Activated CD8-positive, alpha-beta memory T cell treated with anti-CD3 and anti-CD28 coated beads, Interleukin-2, amount 50 U/mL, for 1 hour (primary cell): Measurements from ENCODE around the gene GRAMD1B.

ENCODE experiments used
- DNase-seq: peaks from one replicate; pipeline ENCODE4 v3.0.0-alpha.2; 2020; ENCODE audit errors: extremely low read depth

GRAMD1B gene

DNA sequence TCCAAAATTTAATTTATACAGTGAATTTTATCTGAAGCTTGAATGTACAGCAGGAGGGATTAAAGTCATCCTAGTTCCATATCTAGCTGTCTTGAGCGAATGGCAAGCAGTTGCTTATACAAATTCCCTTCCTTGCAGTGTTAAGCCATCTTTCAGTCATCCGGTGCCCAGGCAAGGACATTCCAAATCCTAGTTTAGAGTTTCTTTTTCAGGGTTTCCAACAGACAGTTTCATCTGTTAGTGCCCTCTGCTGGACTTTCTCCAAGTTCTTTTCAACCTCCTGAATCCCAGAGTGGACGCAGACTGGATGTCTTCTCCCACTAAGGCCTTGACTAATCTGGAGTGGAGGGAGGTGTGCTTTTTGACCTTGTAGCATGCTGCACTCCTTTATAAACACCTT lies 45.4 kb downstream of the GRAMD1B start:
- DNase-seq = no peak

DNA sequence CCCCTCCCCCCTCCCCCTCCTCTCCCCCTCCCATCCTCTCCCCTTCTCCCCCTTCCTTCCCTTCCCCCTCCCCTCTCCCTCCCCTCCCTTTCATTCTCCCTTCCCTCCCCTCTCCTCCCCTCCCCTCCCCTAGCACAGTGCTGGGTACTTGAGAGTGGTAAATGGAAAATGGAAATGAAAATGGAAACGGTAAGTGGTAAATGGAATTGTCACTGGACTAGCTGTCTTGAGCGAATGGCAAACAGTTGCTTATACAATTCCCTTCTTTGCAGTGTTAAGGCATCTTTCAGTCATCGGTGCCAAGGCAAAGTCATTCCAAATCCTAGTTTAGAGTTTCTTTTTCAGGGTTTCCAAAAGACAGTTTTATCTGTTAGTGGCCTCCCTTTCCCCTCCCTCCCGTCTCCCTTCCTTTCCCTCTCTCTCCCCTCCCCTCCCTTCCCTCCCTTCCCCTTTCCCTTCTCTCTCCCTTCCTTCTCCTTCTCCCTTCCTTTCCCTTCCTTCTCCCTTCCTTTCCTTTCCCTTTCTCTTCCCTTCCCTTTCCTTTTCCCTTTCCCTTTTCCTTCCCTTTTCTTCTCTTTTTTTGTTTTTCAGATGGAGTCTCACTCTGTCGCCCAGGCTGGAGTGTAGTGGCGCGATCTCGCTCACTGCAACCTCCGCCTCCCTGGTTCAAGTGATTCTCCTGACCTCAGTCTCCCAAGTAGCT lies 47.3 kb downstream of the GRAMD1B start:
- no peak for DNase-seq

- DNase-seq = no peak
Observed at GRCh38 chr11:123478352-123478987, 48.4 kb downstream of the GRAMD1B start.

DNA sequence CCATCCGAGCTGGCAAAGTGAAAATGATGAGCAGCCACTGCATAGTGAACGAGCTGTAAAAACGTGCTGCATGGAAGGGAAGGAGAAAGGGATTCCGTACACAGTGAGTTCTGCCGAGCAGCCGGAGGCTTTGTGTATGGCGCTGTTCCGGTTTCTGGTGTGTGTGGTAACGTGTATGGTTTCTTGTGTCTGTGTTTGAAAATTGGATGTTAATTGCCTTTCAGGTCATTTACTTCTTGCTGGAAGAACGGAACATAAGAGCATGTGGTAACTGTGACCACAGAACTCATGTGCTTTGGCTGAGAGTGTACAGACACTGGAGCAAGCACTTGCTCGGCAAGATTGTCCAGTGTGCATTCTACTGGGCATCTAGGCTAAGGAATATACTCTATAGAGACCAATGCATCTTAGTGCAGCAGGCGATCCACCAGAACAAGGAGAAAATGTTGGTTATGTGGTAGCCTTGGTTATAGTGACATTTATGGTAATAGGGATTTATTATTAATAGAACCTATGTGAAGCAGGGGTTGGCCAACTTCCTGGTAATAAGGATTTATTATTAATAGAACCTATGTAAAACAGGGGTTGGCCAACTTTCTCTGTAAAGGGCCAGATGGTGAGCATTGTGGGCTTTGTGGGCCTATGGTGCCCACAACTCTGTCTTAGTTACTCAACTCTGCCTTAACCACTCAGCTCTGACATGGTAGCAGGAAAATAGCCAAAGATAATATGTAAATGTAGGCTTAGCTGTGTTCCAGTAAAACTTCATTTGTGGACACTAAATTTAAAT lies 49.2 kb downstream of the GRAMD1B start:
- no peak for DNase-seq

DNA sequence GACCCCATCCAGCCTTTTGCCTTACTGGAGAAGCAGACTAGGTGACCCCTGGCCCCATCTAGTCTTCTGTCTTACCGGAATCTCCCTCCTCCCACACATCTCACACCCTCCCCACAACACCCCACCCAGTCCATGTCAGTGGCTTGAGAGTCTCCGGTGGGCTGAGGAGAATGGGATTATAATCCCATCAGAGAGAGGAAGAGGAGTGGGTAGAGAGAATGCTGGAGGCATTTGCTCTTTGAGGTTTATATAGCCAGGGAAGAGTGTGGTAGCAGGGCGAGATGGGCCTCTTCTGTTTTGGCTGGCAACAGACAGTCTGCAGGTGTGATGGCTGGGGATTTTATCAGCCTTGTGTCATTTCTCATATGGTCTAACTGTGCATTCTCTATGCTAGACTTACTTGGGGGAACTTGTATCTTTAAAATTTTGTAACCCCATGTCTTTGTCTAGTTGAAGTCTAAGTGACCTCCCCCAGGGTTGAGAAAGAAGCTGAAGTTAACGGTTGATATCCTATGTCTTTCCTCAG lies 50.3 kb downstream of the GRAMD1B start:
- DNase-seq = no peak

- no peak for DNase-seq
Observed at GRCh38 chr11:123480882-123481281, 50.8 kb downstream of the GRAMD1B start.

GRCh38 chr11:123481640-123482039 lies 51.6 kb downstream of the GRAMD1B start:
- no peak for DNase-seq

GRCh38 chr11:123482218-123482617 lies 52.1 kb downstream of the GRAMD1B start:
- DNase-seq = no peak

DNA sequence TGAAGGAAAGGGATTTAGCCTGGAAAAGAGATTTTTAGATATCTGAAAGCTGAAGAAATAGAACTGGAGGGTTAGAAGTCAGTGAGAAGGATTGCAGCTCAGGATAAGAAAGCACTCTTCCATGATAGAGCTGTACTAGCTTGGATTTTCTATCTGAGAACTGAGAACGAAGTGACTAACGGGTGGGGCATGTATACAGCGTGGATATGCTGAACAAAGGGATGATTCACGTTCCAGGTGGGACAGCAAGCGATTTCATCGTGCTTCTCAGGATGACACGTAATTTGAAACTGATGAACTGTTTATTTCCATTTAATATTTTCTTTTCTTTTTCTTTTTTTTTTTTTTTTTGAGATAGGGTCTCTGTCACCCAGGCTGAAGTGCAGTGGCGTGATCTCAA lies 53.0 kb downstream of the GRAMD1B start:
- no peak for DNase-seq

GRCh38 chr11:123483466-123483865 lies 53.4 kb downstream of the GRAMD1B start:
- DNase-seq = no peak

- DNase-seq = no peak
Observed at GRCh38 chr11:123484448-123484847, 54.4 kb downstream of the GRAMD1B start.

DNA sequence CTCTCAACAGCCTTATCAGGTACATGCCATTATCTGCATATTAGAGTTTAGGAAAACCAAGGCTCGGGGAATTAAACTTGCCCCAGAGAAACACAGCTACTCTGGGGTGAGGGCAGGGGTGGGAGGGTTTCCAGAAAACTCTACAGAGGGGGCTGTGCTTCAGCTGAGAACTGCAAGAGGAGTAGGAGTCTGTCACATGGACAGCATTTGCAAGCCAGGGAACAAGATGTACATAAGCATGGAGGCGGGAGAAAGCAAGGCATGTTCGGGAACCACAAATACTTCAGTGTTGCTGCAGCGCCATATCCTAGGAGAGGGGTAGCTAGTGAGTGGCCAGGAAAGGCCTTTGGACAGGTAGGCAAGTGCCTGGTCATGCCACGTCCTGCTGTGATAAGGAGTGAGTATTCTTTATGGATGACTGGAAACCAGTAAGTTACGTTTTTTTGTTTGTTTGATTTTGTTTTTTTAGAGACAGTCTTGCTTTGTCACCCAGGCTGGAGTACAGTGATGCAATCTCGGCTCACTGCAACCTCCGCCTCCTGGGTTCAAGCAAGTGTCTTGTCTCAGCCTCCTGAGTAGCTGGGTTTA lies 57.2 kb downstream of the GRAMD1B start:
- DNase-seq = no peak

DNA sequence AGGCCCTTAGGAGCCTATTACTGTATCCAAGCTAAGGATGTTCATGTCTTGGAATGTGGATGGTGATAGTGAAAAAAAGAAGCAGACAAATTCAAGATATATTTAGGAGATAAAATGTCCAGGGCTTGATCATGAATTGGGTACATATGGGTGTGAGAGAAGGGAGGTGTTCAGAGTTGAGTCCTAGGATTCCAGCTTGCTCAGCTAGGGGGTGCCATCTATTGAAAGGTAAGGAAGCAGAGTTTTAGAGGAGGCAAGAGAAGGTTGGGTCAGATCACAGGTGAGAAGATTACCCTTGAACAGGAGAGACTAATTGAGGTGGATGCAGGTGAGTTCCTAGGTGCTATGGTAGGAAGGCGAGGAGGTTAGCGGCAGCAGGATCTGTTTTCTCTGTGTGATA lies 60.5 kb downstream of the GRAMD1B start:
- no peak for DNase-seq

- no peak for DNase-seq
Observed at GRCh38 chr11:123491241-123491640, 61.2 kb downstream of the GRAMD1B start.

DNA sequence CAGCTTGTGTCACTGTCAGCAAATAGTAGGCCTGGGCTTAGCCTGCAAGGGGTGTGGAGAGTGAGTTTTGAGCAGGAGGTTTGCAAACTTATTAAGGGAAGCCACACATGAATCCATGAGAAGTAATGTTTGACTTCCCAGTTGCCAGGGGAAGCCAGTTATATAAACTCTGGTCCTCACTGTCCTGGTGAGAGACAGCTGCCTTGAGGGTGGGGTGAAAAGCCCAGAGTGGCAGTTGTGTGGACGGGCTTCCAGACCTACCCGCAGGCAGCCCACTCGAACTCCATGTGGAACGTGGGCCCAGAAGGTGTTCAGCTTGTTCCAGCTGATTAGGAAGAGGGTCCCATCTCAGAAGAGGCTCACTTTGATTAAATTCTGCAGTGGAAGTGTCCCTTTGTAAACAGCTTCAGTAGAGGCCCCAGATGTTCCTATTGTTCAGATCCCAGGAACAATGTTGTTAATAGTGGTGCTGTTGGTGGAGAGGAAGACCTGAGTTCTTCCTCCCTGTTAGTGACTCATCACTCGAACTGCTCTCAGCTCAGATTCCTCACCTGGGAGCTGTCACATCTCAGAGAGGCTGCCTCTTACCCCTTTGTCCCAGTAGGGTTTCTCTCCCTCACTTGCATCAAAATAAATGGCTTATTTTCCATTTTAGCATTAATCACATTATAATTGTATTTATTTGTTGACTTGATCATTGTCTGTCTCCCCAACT lies 63.4 kb downstream of the GRAMD1B start:
- no peak for DNase-seq

DNA sequence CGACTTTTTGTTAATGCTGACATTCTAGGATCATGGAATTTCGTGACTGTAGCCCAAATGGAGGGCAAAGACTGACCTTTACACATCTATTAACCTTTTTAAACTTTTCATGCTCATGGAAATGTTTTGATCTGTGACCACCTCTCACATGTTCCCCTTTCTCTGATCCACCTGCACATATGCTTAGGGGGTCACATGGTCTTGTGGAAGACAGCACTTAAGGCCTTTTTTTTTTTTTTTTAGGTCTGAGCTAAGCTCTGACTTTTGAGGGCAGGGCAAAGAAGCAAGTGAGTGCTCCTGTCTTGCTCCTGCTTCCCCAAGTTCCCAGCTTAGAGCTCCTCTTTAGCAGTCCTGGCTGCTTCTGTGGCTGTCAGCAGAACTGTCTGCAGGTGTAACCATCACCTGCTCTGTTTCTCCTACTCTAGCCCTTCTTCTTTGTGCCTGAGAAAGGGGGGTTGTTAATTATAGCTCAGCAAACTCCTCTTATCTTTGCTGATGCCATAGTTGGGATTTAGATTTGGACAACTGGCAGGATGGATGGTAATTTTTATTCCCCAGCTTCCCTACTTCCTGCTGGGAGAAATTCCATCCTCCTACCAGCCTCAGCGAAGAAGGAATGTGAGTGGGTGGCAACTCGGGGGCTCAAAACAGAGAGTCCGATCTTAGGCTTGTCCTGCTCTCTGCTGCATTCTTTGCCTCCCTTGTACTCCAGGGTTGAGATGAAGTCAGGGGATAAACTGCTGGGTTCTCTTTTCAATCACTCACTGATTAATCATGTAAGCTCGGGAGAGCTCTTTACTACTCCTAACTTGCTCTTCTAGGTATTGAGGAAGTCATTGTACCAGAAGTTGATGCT lies 64.4 kb downstream of the GRAMD1B start:
- no peak for DNase-seq

GRCh38 chr11:123504401-123504800 lies 74.3 kb downstream of the GRAMD1B start:
- DNase-seq = no peak

DNA sequence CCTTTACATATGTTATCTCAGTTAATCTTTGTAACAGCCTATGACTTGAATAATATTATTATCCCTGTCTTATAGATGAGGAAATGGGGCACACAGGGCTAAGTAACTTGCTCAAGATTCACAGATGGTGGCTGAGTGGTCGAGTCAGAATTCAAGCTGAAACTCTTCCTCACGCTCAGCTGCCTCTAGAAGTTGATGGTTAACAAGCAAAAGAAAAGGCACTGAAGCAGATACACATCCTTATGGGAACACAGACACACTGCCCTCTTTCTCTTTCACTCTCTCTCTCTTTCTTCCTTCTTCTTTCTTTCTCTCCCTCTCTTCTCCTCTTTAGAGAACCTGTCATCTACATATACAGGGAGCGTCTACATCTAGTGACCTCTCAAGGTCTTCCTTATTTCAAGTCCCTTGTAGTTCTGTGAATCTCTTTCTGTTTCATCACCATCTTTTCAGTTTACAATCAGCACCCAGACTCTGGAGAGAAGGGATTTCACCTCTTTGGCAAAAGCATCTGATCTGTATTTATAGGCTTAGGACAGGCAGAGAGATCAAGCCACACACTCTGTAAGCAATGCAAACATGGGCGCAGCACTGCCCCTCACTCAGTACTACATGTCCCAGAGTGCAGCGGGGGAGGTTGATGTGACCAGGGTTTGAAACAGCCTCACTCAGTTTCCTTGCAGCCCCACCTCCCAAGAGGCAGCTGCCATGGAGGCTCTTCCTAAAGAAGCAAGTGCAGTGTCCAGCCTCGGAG lies 75.7 kb downstream of the GRAMD1B start:
- DNase-seq = no peak

GRCh38 chr11:123507043-123507442 lies 77.0 kb downstream of the GRAMD1B start:
- DNase-seq = no peak
